ENCODE results near the gene CAPZA2. TPM values are rescaled to one million over a fixed set of nuclear protein-coding genes. Genes with fewer than 3 reads are reported as not detected.

The CAPZA2 gene
- total and polyA plus RNA-seq, 10 of the 15 experiments (the other 5 are each of a cell fraction or from before 2014, with no cell fraction given), result 50.0 to 379 (median 117) TPM

- TF ChIP-seq HSF1 (IDR thresholded peaks at IDR 0.05; ENCODE audit: low read depth, low read length), result no peak
Observed at GRCh38 chr7:116963234-116963633, 100.8 kb downstream of the CAPZA2 start (continued).

- ChIA-PET POLR2A (no interaction called here), RAD21 (ENCODE audit: unreplicated experiment) (interaction anchor here (0.6 kb wide), 1 partner anchor 9 kb away, joined by 4 read pairs; no protein-coding TSS in a partner anchor), CTCF (no interaction called here), SMC1A (ENCODE audit: uncharacterized antibody, unreplicated experiment) (interaction anchor here (1.2 to 2.3 kb wide), 4 partner anchors 9 to 144 kb away, joined by 3 to 13 read pairs (median 6); no protein-coding TSS in a partner anchor)
- DNase-seq (ENCODE audit: low read depth, low spot score), result no peak
- no peaks in the 10 kb centered on the region for H3K27me3 ChIP-seq (replicated peaks in 1 of 2; ENCODE audit: control insufficient read depth in 2 of 2, insufficient read depth in 2 of 2, low read length in 1 of 2)
- no peaks in the 10 kb centered on the region for H3K36me3 ChIP-seq (ENCODE audit: control insufficient read depth in 2 of 2, insufficient read depth in 2 of 2, low read length in 1 of 2)
- intact Hi-C loops (cut with micrococcal nuclease; ENCODE audit: unreplicated experiment) (no loop called here), in situ Hi-C loops (cut with MboI) (no loop called here)
- no peaks in the 10 kb centered on the region for H4K20me1 ChIP-seq (ENCODE audit: control insufficient read depth, insufficient read depth)
- TF ChIP-seq REST (IDR thresholded peaks at IDR 0.05; ENCODE audit: low read depth, low read length) (no peak), MLLT1 (IDR thresholded peaks at IDR 0.05) (no peak), CEBPB (IDR thresholded peaks at IDR 0.05; ENCODE audit: borderline replicate concordance in 1 of 2, low read depth in 2 of 2, low read length in 2 of 2) (no peak), RFX5 (IDR thresholded peaks at IDR 0.05; ENCODE audit: low read depth, low read length) (no peak), SUZ12 (IDR thresholded peaks at IDR 0.05; ENCODE audit: unreplicated experiment) (no peak), TCF7 (IDR thresholded peaks at IDR 0.05; ENCODE audit: borderline replicate concordance) (no peak)
- H3K4me1 ChIP-seq (ENCODE audit: control insufficient read depth, insufficient read depth, low read length), result peaks cover 30% of the 10 kb centered on the region
- no peak overlapping the region for H3K27ac ChIP-seq (ENCODE audit: control insufficient read depth, insufficient read depth)
- no peak overlapping the region for H2AFZ ChIP-seq (ENCODE audit: control insufficient read depth, low read depth, low read length)
- BruUV-seq (replicated peaks), result no TSS peak
- no peak for ATAC-seq
- no peak overlapping the region for H3K9ac ChIP-seq (ENCODE audit: control insufficient read depth, insufficient read depth, low read length)
- peaks cover 75% of the 10 kb centered on the region for H3K79me2 ChIP-seq (ENCODE audit: control insufficient read depth, insufficient read depth, low read length)
- H3K4me3 ChIP-seq, result no peak overlapping the region
- H3K9me3 ChIP-seq (replicated peaks; ENCODE audit: control insufficient read depth, insufficient read depth, low read length), result peaks cover 4% of the 10 kb centered on the region; the same call in 2 of the 3 replicates
- no peak overlapping the region for H3K4me2 ChIP-seq (ENCODE audit: control insufficient read depth, insufficient read depth)
- no peak for FAIRE-seq
Observed at GRCh38 chr7:116966601-116967000, 104.2 kb downstream of the CAPZA2 start.

Measured in GM12878 (cell line).